K562 (cell line): ENCODE data around the gene BRCC3.

Source experiments
- DIDO1 ChIP-seq: fragments of 450-650 bp; IDR thresholded peaks from 2 replicates; pipeline ENCODE4 v1.6.1; 2016; ENCODE audit warnings: low read depth, missing biosample characterization, missing genetic modification characterization
- RCOR1 ChIP-seq, 2 experiments: IDR thresholded peaks; 2 replicates each; pipeline ENCODE4 v1.6.1; 2012; ENCODE audit warnings: low read depth in 2 of 2, low read length in 2 of 2, borderline replicate concordance in 1 of 2, improper control_type of control experiment in 1 of 2

GRCh38 chrX:155143959-155144548 is 72.7 kb downstream of the BRCC3 start:
- TF ChIP-seq RCOR1 (IDR thresholded peaks at IDR 0.05; ENCODE audit: borderline replicate concordance in 1 of 2, low read depth in 2 of 2, low read length in 2 of 2) (no peak), DIDO1 (tag) (no peak)
